Ishikawa (cell line): ENCODE measurements around the gene ARL8A.
A peak's percentile ranks its signal among the peaks of the same experiment; 100 is the strongest.

Experiments used
- CEBPB ChIP-seq: IDR thresholded peaks from 2 replicates; pipeline ENCODE4 v1.6.1; 2012
- CREB1 ChIP-seq: IDR thresholded peaks from 2 replicates; pipeline ENCODE4 v1.6.1; 2012; ENCODE audit warnings: low read depth
- EGR1 ChIP-seq: IDR thresholded peaks from 2 replicates; pipeline ENCODE4 v1.6.1; 2012
- EP300 ChIP-seq: IDR thresholded peaks from 2 replicates; pipeline ENCODE4 v1.6.1; 2012; ENCODE audit warnings: borderline replicate concordance
- FOXM1 ChIP-seq: IDR thresholded peaks from 2 replicates; pipeline ENCODE4 v1.6.1; 2012; ENCODE audit warnings: low read depth, borderline replicate concordance
- NFIC ChIP-seq: IDR thresholded peaks from 2 replicates; pipeline ENCODE4 v1.6.1; 2012
- RAD21 ChIP-seq: IDR thresholded peaks from 2 replicates; pipeline ENCODE4 v1.6.1; 2012; ENCODE audit warnings: low read depth
- TAF1 ChIP-seq: IDR thresholded peaks from 2 replicates; pipeline ENCODE4 v1.6.1; 2012; ENCODE audit warnings: low read depth, mild to moderate bottlenecking
- TCF12 ChIP-seq: IDR thresholded peaks from 2 replicates; pipeline ENCODE4 v1.6.1; 2012; ENCODE audit warnings: low read depth
- TEAD4 ChIP-seq: IDR thresholded peaks from 2 replicates; pipeline ENCODE4 v1.6.1; 2012
- YY1 ChIP-seq: IDR thresholded peaks from 2 replicates; pipeline ENCODE4 v1.6.1; 2012; ENCODE audit warnings: low read depth
- ZBTB7A ChIP-seq: IDR thresholded peaks from 2 replicates; pipeline ENCODE4 v1.6.1; 2012; ENCODE audit warnings: low read depth
- TF ChIP-seq, protein P1 (sequence below): IDR thresholded peaks from 2 replicates; pipeline ENCODE4 v1.6.1; 2012
- TF ChIP-seq, protein P2 (sequence below): IDR thresholded peaks from 2 replicates; pipeline ENCODE4 v1.6.1; 2012; ENCODE audit warnings: low read depth, mild to moderate bottlenecking
- TF ChIP-seq, protein P3 (sequence below): IDR thresholded peaks from 2 replicates; pipeline ENCODE4 v1.6.1; 2012

The ARL8A gene

DNA sequence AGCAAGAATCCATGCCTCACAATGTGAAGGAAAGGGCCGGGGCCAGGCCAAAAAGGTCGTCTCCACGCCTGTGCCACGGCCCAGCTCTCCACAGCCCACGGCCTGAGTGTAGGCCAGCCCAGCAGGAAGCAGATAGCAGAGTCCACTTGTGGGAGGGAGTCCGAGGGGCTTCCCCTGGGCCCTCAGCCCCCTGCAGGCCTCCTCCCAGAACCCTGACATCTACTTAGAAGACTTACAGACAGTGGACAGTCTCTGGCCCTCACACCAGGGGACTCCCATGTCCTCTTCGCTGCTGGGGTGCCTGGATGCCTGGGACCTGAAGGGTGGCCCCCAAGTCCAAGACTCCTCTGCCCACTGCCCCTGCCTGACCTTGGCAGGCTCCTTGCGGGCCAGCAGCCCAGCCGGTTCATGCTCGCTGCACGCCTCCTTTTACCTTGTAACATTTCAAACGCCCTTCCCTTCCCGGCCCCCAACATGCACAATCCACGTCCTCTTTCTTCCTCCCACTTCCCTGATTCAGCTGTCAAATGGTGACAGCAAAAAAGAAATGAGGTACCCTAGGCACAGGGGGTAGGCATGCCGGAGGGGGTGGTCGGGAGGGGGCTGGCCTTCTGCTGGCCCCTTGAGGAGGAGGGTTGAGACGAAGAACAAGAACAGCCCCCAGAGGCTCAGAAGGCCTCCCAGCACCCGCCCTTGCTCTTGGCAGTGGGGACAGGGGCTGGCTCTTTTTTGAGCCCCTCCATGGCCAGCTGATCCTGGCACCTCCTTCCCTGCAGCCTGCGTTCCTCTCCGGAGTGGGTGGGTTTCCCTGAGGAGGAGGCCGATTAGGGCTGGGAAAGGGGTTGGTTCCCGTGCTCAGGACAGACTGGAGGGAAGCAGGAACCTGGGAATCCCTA is 16.9 kb upstream of the ARL8A start:
- no peak for TF ChIP-seq TEAD4

DNA sequence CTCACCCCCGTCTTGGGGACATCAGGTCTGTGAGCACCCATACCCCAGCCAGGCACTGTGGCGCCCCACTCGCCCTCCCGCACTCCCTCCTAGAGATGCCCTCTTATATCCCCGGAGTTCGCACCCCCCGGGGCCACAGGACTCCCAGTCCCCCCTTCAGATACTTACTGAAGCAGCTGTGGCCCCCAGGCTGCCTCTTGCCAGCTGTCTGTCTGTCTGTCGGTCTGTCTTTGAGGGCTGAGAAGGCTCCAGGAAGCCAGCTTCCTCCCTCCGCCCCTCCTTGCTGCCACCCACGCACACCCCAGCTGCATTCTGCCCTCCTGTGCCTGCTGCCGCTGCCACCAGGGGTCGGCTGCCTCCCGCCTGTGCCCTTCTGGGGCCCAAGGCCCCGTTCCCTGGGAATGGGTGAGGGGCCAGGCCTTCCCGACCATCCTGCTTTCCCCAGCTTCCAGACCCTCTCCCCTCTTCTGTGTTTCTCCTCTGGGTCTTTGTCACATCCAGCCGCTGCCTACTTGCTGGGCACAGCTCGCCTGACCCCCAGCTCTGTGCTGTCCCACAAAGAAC is 15.9 kb upstream of the ARL8A start, which contains the start of gene PTPN7:
TSS of gene PTPN7 (minus strand) at position 226 of the 564 bp plus-strand sequence. CDS start 1,200 bp downstream, outside the sequence.
- TF ChIP-seq TEAD4 = no peak
- peak; percentile 68 for TF ChIP-seq EGR1

DNA sequence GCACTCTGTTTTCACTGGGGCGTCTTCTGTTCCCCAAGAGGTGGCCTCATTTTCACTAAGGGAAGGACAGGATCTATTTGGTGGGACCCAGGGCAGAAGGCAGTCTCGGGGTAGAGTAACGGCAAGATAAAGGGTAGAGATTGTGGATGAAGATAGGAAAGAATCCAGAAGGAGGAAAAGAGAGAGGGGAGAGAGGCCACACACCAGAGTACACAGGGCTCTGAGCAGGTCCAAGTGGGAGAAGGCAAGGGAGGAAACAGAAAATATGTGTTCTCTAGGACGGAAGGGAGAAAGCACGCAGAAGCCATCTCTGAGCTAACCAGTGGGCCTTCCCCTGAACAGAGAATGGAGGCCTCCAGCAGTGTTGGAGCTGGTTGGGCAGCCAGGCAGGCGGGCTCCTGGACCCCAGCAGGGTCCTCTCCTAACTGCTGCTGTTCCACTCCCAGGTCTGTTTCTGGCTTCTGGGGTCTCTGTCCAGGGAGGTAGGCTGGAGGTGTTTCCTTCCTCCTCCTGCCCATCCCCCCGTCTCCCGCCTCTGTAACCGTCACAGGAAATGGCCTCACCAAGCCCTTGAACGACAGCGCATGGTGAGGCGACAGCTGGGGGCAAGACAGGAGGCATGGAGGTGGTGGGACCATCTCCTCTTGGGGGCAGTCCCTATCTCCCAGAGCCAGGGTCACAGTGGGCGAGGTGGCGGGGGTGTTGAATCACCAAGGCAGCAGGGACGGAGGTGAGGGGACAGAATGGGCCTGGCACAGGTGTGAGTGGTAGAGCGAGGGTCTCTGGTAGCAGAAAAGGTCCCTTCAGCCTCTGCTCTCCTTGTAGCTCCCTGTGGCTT is 15.2 kb upstream of the ARL8A start:
- TF ChIP-seq CEBPB (no peak), FOXM1 (no peak), ZBTB7A (no peak), CREB1 (no peak), RAD21 (no peak), EP300 (no peak), TCF12 (no peak)
- TF ChIP-seq, protein P1, sequence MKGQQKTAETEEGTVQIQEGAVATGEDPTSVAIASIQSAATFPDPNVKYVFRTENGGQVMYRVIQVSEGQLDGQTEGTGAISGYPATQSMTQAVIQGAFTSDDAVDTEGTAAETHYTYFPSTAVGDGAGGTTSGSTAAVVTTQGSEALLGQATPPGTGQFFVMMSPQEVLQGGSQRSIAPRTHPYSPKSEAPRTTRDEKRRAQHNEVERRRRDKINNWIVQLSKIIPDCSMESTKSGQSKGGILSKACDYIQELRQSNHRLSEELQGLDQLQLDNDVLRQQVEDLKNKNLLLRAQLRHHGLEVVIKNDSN = no peak

DNA sequence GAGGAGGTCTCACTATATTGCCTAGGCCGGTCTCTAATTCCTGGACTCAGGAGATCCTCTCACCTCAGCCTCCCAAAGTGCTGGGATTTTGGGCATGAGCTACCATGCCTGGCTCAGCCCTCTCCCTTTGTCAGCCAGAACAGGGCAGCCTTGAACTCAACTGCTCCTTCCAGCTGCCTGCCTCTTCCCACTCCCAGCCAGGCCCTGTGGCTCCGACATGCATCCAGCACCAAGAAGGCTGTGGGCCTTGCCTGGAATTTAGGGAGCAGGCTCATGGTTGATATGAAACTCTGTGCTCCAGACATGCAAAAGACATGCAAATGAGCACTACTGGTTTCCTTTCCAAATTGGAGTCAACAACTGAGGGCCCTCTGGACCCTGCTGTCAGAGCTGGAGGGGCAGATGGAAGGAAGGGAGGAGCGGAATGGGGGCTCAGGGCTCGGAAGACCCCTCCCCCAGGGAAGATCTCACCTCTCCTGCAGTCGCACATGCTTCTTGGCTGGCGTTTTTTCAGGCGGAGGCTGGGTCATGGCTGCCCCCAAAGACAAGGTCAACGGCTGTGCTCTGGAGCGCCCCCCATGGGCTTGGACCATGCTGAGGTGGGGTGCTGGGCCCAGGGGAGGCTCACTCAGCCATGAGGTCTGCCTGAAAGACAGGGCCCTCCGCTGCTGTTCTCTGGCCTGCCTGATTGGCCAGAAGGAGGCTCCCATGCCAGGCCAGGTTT is 14.4 kb upstream of the ARL8A start:
- no peak for TF ChIP-seq TAF1
- no peak for TF ChIP-seq CREB1
- TF ChIP-seq NFIC = no peak
- no peak for TF ChIP-seq YY1
- TF ChIP-seq, protein P2, sequence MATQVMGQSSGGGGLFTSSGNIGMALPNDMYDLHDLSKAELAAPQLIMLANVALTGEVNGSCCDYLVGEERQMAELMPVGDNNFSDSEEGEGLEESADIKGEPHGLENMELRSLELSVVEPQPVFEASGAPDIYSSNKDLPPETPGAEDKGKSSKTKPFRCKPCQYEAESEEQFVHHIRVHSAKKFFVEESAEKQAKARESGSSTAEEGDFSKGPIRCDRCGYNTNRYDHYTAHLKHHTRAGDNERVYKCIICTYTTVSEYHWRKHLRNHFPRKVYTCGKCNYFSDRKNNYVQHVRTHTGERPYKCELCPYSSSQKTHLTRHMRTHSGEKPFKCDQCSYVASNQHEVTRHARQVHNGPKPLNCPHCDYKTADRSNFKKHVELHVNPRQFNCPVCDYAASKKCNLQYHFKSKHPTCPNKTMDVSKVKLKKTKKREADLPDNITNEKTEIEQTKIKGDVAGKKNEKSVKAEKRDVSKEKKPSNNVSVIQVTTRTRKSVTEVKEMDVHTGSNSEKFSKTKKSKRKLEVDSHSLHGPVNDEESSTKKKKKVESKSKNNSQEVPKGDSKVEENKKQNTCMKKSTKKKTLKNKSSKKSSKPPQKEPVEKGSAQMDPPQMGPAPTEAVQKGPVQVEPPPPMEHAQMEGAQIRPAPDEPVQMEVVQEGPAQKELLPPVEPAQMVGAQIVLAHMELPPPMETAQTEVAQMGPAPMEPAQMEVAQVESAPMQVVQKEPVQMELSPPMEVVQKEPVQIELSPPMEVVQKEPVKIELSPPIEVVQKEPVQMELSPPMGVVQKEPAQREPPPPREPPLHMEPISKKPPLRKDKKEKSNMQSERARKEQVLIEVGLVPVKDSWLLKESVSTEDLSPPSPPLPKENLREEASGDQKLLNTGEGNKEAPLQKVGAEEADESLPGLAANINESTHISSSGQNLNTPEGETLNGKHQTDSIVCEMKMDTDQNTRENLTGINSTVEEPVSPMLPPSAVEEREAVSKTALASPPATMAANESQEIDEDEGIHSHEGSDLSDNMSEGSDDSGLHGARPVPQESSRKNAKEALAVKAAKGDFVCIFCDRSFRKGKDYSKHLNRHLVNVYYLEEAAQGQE = no peak
- no peak for TF ChIP-seq RAD21
- TF ChIP-seq FOXM1 = no peak

DNA sequence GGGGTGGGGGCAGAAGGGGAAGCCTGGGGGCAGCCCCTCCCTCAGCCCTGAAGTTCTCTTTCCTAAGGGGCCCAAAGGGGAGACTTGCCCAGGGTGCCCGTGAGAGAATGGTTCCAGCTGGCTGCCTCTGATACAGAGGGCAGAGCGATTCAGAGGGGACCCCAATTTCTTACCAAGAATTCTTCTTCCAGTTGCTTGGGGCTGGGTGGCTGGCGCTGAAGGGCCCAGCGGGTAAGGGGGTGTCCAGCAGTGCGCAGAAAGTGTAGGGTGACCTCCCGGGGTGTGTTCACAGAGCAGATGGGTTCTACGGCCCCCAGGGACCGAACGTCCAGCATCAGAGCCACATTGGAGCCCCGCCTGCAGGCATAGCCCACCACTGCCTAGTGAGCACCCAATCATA is 13.4 kb upstream of the ARL8A start:
- TF ChIP-seq NFIC (no peak), EGR1 (no peak), TAF1 (no peak), CEBPB (no peak), CREB1 (no peak), TEAD4 (no peak), EP300 (no peak), ZBTB7A (no peak), YY1 (no peak)
- TF ChIP-seq, protein P1 = no peak
- TF ChIP-seq, protein P3, sequence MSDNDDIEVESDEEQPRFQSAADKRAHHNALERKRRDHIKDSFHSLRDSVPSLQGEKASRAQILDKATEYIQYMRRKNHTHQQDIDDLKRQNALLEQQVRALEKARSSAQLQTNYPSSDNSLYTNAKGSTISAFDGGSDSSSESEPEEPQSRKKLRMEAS = no peak

DNA sequence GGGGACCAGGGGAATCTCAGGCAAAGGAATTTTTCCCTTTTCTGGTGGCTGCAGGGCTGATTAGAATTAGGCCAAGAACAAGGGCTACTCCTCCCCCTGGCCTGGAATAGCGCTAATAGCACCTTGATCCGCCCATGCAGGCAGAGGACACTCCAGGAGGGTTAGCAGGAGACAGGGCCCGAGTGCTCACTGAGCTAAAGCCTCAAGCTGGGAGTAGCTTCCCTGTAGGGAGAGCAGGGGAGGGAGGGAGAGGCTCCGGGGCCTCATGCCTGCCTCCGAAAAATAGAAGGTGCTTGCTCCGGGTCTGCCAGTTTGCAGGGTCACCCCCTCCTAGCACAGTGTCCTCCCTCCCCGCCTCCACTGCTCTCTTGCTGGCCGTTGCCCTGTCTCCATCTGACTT is 12.1 kb upstream of the ARL8A start:
- TF ChIP-seq TCF12 = no peak

DNA sequence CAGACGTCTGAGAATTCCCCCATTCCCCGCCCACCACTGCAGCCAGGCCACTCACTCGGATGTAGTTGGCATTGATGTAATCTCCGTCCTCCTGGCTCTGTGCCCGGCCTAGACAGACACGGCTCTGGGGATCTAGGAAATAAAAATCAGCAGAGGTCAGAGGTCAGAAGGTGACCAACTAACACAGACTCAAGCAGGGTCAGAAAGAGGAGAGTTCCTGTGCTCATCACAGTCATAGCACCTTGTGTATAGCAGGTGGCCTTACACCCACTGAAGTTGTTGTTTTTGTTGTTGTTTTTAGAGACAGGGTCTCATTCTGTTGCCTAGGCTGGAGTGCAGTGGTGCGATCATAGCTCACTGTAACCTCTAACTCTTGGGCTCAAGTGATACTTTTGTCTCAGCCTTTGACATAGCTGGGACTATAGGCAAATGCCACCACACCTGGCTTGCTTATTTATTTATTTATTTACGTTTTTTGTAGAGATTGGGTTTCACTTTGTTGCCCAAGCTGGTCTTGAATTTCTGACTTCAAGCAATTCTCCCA is 11.0 kb upstream of the ARL8A start:
- TF ChIP-seq TEAD4 (no peak), EP300 (no peak), TCF12 (no peak), NFIC (peak; percentile 64), FOXM1 (no peak), CREB1 (no peak)
- TF ChIP-seq, protein P3 = no peak
